HCT116 (cell line): ENCODE measurements around the gene HLA-DPB1. TPM values are rescaled to one million over a fixed set of nuclear protein-coding genes. Genes with fewer than 3 reads are reported as not detected.

ENCODE experiments used
- ATAC-seq: fragments of 200-7000 bp; cut with Tn5 transposase; 2 replicates; pipeline ENCODE4 v1.9.1; 2020; ENCODE audit warnings: mild to moderate bottlenecking, moderate library complexity
- BruUV-seq: library from RNA; stranded (reverse); fragments of 400-500 nt; replicated peaks from 2 replicates; lab custom pipeline; 2021; lab: Mats Ljungman, UMichigan
- CTCF ChIA-PET: fragments of 300-600 bp; sonication (Branson Sonifier 250); formaldehyde crosslinking; loops from one replicate; lab custom pipeline; 2021; ENCODE audit warnings: antibody characterized with exemption; lab: Charles Lee
- POLR2A ChIA-PET: fragments of 300-600, 350-600 bp; sonication (Branson Sonifier 250); formaldehyde crosslinking; loops from one replicate; lab custom pipeline; 2021; ENCODE audit warnings: antibody characterized with exemption; lab: Charles Lee
- RAD21 ChIA-PET, 2 experiments: fragments of 300-600 bp; sonication (Branson Sonifier 250); formaldehyde crosslinking; loops; one replicate each; lab custom pipeline; 2023; ENCODE audit warnings: low total read pairs in 2 of 2; ENCODE audit not compliant: uncharacterized antibody in 2 of 2, unreplicated experiment in 2 of 2, low non-redundant PET in 1 of 2; lab: Charles Lee
- DNase-seq: peaks from one replicate; pipeline ENCODE4 v3.0.0-alpha.2; 2010; ENCODE audit warnings: low read depth, low spot score
- H2AFZ ChIP-seq: fragments of 200-600 bp; shearing (Covaris generic), sonication (generic); 2 replicates; pipeline ENCODE4 v1.6.1; 2017; ENCODE audit warnings: low read depth, mixed run types, mixed read lengths, antibody characterized with exemption, low read length; ENCODE audit not compliant: poor library complexity, severe bottlenecking
- H3K27ac ChIP-seq: 2 replicates; pipeline ENCODE4 v1.5.1; 2012; ENCODE audit warnings: low read depth, low read length
- H3K27me3 ChIP-seq: fragments of 200-600 bp; sonication (generic); 2 replicates; pipeline ENCODE4 v1.6.1; 2016; ENCODE audit warnings: mixed run types, low read length, mixed read lengths; ENCODE audit not compliant: insufficient read depth
- H3K36me3 ChIP-seq, 2 experiments: fragments of 200-500 bp in 1 of 2; fragments of 200-600 bp in 1 of 2; sonication (Bioruptor generic) in 1 of 2; sonication (generic) in 1 of 2; 2 replicates each; pipeline versions ENCODE4 v1.5.1 to v1.6.1; 2014 to 2016; ENCODE audit warnings: low read length in 2 of 2, inconsistent platforms in 1 of 2, mixed read lengths in 1 of 2, mixed run types in 1 of 2; ENCODE audit not compliant: insufficient read depth in 2 of 2, control insufficient read depth in 1 of 2
- H3K4me1 ChIP-seq, 2 experiments: fragments of 200-600 bp in 1 of 2; sonication (generic) in 1 of 2; 2 replicates each; pipeline versions ENCODE4 v1.5.1 to v1.6.1; 2012 to 2017; ENCODE audit warnings: low read length in 2 of 2, inconsistent platforms in 1 of 2, mild to moderate bottlenecking in 1 of 2, mixed read lengths in 1 of 2, mixed run types in 1 of 2, moderate library complexity in 1 of 2; ENCODE audit not compliant: insufficient read depth in 2 of 2, control insufficient read depth in 1 of 2
- H3K4me2 ChIP-seq: fragments of 200-600 bp; sonication (generic); 2 replicates; pipeline ENCODE4 v1.6.1; 2017; ENCODE audit warnings: mixed run types, low read length, mixed read lengths
- H3K4me3 ChIP-seq, 2 experiments: fragments of 200-600 bp in 1 of 2; sonication (generic) in 1 of 2; replicated peaks in 1 of 2; 2 replicates each; pipeline ENCODE4 v1.5.1; 2011 to 2016; ENCODE audit warnings: low read length in 2 of 2, control low read depth in 1 of 2, low read depth in 1 of 2, mild to moderate bottlenecking in 1 of 2, mixed read lengths in 1 of 2, mixed run types in 1 of 2
- H3K79me2 ChIP-seq: fragments of 200-600 bp; sonication (generic); 2 replicates; pipeline ENCODE4 v1.6.1; 2017; ENCODE audit warnings: mild to moderate bottlenecking, mixed run types, low read length, moderate library complexity, mixed read lengths; ENCODE audit not compliant: insufficient read depth
- H3K9ac ChIP-seq: fragments of 200-600 bp; sonication (generic); 2 replicates; pipeline ENCODE4 v1.6.1; 2016; ENCODE audit warnings: low read length, mixed read lengths
- H3K9me2 ChIP-seq: fragments of 200-600 bp; sonication (generic), shearing (Covaris generic); 2 replicates; pipeline ENCODE4 v1.6.1; 2017; ENCODE audit warnings: mixed run types, mild to moderate bottlenecking, moderate library complexity; ENCODE audit not compliant: insufficient read depth
- H3K9me3 ChIP-seq, 2 experiments: fragments of 200-500 bp in 1 of 2; fragments of 200-600 bp in 1 of 2; sonication (Bioruptor generic) in 1 of 2; sonication (generic) in 1 of 2; 2 replicates each; pipeline ENCODE4 v1.6.1; 2014 to 2017; ENCODE audit warnings: low read length in 2 of 2, mixed read lengths in 2 of 2, inconsistent platforms in 1 of 2, low read depth in 1 of 2, mild to moderate bottlenecking in 1 of 2, mixed run types in 1 of 2, moderate library complexity in 1 of 2; ENCODE audit not compliant: control insufficient read depth in 1 of 2, insufficient read depth in 1 of 2
- H4K20me1 ChIP-seq: fragments of 200-600 bp; sonication (generic), shearing (Covaris generic); 2 replicates; pipeline ENCODE4 v1.6.1; 2017; ENCODE audit warnings: mixed run types, mild to moderate bottlenecking, moderate library complexity; ENCODE audit not compliant: insufficient read depth
- ATF3 ChIP-seq: IDR thresholded peaks from 2 replicates; pipeline ENCODE4 v1.6.1; 2012
- CBX3 ChIP-seq: IDR thresholded peaks from 2 replicates; pipeline ENCODE4 v1.6.1; 2012; ENCODE audit warnings: low read depth
- CEBPB ChIP-seq: IDR thresholded peaks from 2 replicates; pipeline ENCODE4 v1.6.1; 2012; ENCODE audit warnings: low read depth
- CTCF ChIP-seq, 3 experiments: fragments of 200-600 bp in 1 of 3; sonication (generic) in 1 of 3; IDR thresholded peaks in 2 of 3; conservative IDR thresholded peaks in 1 of 3; 2 replicates each; pipeline ENCODE4 v1.5.1; 2012 to 2017; ENCODE audit warnings: low read depth in 2 of 3, low read length in 2 of 3, antibody characterized with exemption in 1 of 3, borderline replicate concordance in 1 of 3, control low read depth in 1 of 3, mild to moderate bottlenecking in 1 of 3, mixed read lengths in 1 of 3, mixed run types in 1 of 3, moderate library complexity in 1 of 3; ENCODE audit not compliant: insufficient read depth in 1 of 3
- EGR1 ChIP-seq: IDR thresholded peaks from 2 replicates; pipeline ENCODE4 v1.6.1; 2012; ENCODE audit warnings: low read depth
- ELF1 ChIP-seq: IDR thresholded peaks from 2 replicates; pipeline ENCODE4 v1.6.1; 2012; ENCODE audit warnings: low read depth, borderline replicate concordance
- EZH2 ChIP-seq: fragments of 200-600 bp; sonication (generic); IDR thresholded peaks from 2 replicates; pipeline ENCODE4 v1.6.1; 2017; ENCODE audit warnings: antibody characterized with exemption, mixed run types
- EZH2phosphoT487 ChIP-seq: fragments of 200-600 bp; IDR thresholded peaks from 2 replicates; pipeline ENCODE4 v1.6.1; 2018; ENCODE audit warnings: antibody characterized with exemption, borderline replicate concordance
- JUND ChIP-seq: IDR thresholded peaks from 2 replicates; pipeline ENCODE4 v1.6.1; 2012
- MAX ChIP-seq: IDR thresholded peaks from 2 replicates; pipeline ENCODE4 v1.6.1; 2012
- POLR2A ChIP-seq: IDR thresholded peaks from 2 replicates; pipeline ENCODE4 v1.7.0; 2011; ENCODE audit warnings: borderline replicate concordance; ENCODE audit not compliant: insufficient read depth, insufficient read length; ENCODE audit errors: extremely low read depth
- POLR2AphosphoS5 ChIP-seq: IDR thresholded peaks from 2 replicates; pipeline ENCODE4 v1.6.1; 2011; ENCODE audit warnings: mild to moderate bottlenecking, low read depth, low read length, moderate library complexity
- RAD21 ChIP-seq: IDR thresholded peaks from 2 replicates; pipeline ENCODE4 v1.6.1; 2012; ENCODE audit warnings: low read depth, mild to moderate bottlenecking
- REST ChIP-seq: IDR thresholded peaks from 2 replicates; pipeline ENCODE4 v1.6.1; 2012; ENCODE audit warnings: low read depth
- SIN3A ChIP-seq: IDR thresholded peaks from 2 replicates; pipeline ENCODE4 v1.6.1; 2012; ENCODE audit warnings: low read depth
- SP1 ChIP-seq: IDR thresholded peaks from 2 replicates; pipeline ENCODE4 v1.6.1; 2012; ENCODE audit warnings: low read depth
- TCF7L2 ChIP-seq: IDR thresholded peaks from 2 replicates; pipeline ENCODE4 v1.7.0; 2011; ENCODE audit warnings: borderline replicate concordance, inconsistent platforms; ENCODE audit not compliant: insufficient read depth, insufficient read length; ENCODE audit errors: extremely low read depth
- YY1 ChIP-seq: IDR thresholded peaks from 2 replicates; pipeline ENCODE4 v1.6.1; 2011; ENCODE audit warnings: low read length, low read depth, moderate library complexity, mild to moderate bottlenecking; ENCODE audit not compliant: insufficient replicate concordance; ENCODE audit errors: extremely low read depth
- ZBTB33 ChIP-seq: IDR thresholded peaks from 2 replicates; pipeline ENCODE4 v1.6.1; 2011; ENCODE audit warnings: mild to moderate bottlenecking, low read length, moderate library complexity; ENCODE audit not compliant: insufficient replicate concordance; ENCODE audit errors: extremely low read depth
- ZFX ChIP-seq: fragments of 450-650 bp; IDR thresholded peaks from 2 replicates; pipeline ENCODE4 v1.6.1; 2017
- intact Hi-C: fragments of 100-400 bp; cut with micrococcal nuclease; formaldehyde crosslinking; loops from 2 replicates; pipeline ENCODE4 v1.10.0; 2022
- total RNA-seq: library from RNA; stranded (reverse); gene quantifications from one replicate; pipeline ENCODE4 v1.2.1, GENCODE V29; 2021; ENCODE audit not compliant: unreplicated experiment

HLA-DPB1 gene
- total RNA-seq, 1 experiment from 2014 or later, result 1.5 TPM

- Histone ChIP-seq H3K27me3 (no peaks in the 10 kb centered on the region), H3K36me3 (no peaks in the 10 kb centered on the region), H3K9me2 (no peaks in the 10 kb centered on the region), H3K79me2 (no peaks in the 10 kb centered on the region), H4K20me1 (no peaks in the 10 kb centered on the region), H3K9ac (no peak overlapping the region), H3K27ac (no peak overlapping the region)
- BruUV-seq, result no TSS peak
- CTCF ChIA-PET, result no interaction called here
- no peak for TF ChIP-seq SIN3A
- no peak for TF ChIP-seq RAD21
- no peak for TF ChIP-seq EGR1
- no peak for TF ChIP-seq ATF3
- TF ChIP-seq EZH2phosphoT487, result no peak
- TF ChIP-seq CTCF (IDR thresholded peaks at IDR 0.05 in 2 of 3, conservative IDR thresholded peaks at IDR 0.05 in 1 of 3; ENCODE audit: borderline replicate concordance in 1 of 3, insufficient read depth in 1 of 3, low read depth in 2 of 3, low read length in 2 of 3), result no peak
- TF ChIP-seq REST, result no peak
- no peak for TF ChIP-seq SP1
- no peak for TF ChIP-seq ELF1
- no peak for TF ChIP-seq JUND
- TF ChIP-seq ZFX, result no peak
- TF ChIP-seq POLR2AphosphoS5, result no peak
- no peak for TF ChIP-seq MAX
- TF ChIP-seq TCF7L2, result no peak
- no peak for TF ChIP-seq YY1
- TF ChIP-seq ZBTB33, result no peak
- no peak for TF ChIP-seq CBX3
- no peak for TF ChIP-seq CEBPB
- TF ChIP-seq POLR2A, result no peak
- TF ChIP-seq EZH2, result no peak
- TF ChIP-seq, all 23 proteins: peak for 0
- H3K4me3 ChIP-seq, result no peak overlapping the region
- intact Hi-C loops, result no loop called here
- no peaks in the 10 kb centered on the region for H3K9me3 ChIP-seq
- no peak for ATAC-seq
- DNase-seq, result no peak
- POLR2A ChIA-PET, result no interaction called here
- no peaks in the 10 kb centered on the region for H3K4me1 ChIP-seq
- no peak overlapping the region for H2AFZ ChIP-seq
- RAD21 ChIA-PET, result no interaction called here
- no peak overlapping the region for H3K4me2 ChIP-seq
Measured at GRCh38 chr6:33081098-33081824, 5.5 kb downstream of the HLA-DPB1 start.
